Neural progenitor cell (in vitro differentiated cells): Measurements from ENCODE around the gene CFAP43.

Experiments
- EZH2 ChIP-seq: fragments of 200-600 bp; sonication (generic); IDR thresholded peaks from 2 replicates; pipeline ENCODE4 v1.6.1; 2017; ENCODE audit warnings: antibody characterized with exemption, mild to moderate bottlenecking, moderate library complexity
- TF ChIP-seq, protein P1 (sequence below): fragments of 200-600 bp; sonication (generic); IDR thresholded peaks from 2 replicates; pipeline ENCODE4 v1.5.1; 2017; ENCODE audit warnings: antibody characterized with exemption, mild to moderate bottlenecking

GRCh38 chr10:104251443-104251842 lies 19.3 kb upstream of the CFAP43 start:
- TF ChIP-seq, protein P1, sequence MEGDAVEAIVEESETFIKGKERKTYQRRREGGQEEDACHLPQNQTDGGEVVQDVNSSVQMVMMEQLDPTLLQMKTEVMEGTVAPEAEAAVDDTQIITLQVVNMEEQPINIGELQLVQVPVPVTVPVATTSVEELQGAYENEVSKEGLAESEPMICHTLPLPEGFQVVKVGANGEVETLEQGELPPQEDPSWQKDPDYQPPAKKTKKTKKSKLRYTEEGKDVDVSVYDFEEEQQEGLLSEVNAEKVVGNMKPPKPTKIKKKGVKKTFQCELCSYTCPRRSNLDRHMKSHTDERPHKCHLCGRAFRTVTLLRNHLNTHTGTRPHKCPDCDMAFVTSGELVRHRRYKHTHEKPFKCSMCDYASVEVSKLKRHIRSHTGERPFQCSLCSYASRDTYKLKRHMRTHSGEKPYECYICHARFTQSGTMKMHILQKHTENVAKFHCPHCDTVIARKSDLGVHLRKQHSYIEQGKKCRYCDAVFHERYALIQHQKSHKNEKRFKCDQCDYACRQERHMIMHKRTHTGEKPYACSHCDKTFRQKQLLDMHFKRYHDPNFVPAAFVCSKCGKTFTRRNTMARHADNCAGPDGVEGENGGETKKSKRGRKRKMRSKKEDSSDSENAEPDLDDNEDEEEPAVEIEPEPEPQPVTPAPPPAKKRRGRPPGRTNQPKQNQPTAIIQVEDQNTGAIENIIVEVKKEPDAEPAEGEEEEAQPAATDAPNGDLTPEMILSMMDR = no peak
- no peak for TF ChIP-seq EZH2
